IMR-90 (cell line): ENCODE measurements around the gene ASRGL1. TPM values are rescaled to one million over a fixed set of nuclear protein-coding genes. Genes with fewer than 3 reads are reported as not detected.

Experiments
- ATAC-seq: fragments of 200-7000 bp; cut with Tn5 transposase; 2 replicates; pipeline ENCODE4 v1.9.1; 2020; ENCODE audit warnings: low read depth, mild to moderate bottlenecking, moderate library complexity
- BruUV-seq: library from RNA; stranded (reverse); fragments of 400-500 nt; replicated peaks from 2 replicates; lab custom pipeline; 2021; lab: Mats Ljungman, UMichigan
- CTCF ChIA-PET: fragments of 300-600 bp; formaldehyde crosslinking; extraction: SDS; loops from one replicate; lab custom pipeline; 2021; ENCODE audit warnings: antibody characterized with exemption; lab: Yijun Ruan, JAX
- POLR2A ChIA-PET: fragments of 300-600 bp; sonication (Branson Sonifier 250); formaldehyde crosslinking; loops from one replicate; lab custom pipeline; 2022; ENCODE audit warnings: antibody characterized with exemption; ENCODE audit not compliant: unreplicated experiment; lab: Charles Lee
- DNase-seq: peaks from one replicate; pipeline ENCODE4 v3.0.0; 2013
- H2AFZ ChIP-seq: replicated peaks from 2 replicates; pipeline ENCODE3; 2013; ENCODE audit warnings: low read length, mild to moderate bottlenecking; ENCODE audit not compliant: poor library complexity
- H2AK5ac ChIP-seq: 2 replicates; pipeline ENCODE4 v1.6.1; 2013; ENCODE audit warnings: low read depth, low read length, inconsistent platforms
- H2AK9ac ChIP-seq: replicated peaks from 2 replicates; pipeline ENCODE3; 2013; ENCODE audit warnings: mild to moderate bottlenecking, low read depth, low read length, moderate library complexity; ENCODE audit not compliant: poor library complexity
- H2BK120ac ChIP-seq: 2 replicates; pipeline ENCODE4 v1.6.1; 2013; ENCODE audit warnings: low read depth, low read length, inconsistent platforms
- H2BK15ac ChIP-seq: 3 replicates; pipeline ENCODE4 v1.6.1; 2013; ENCODE audit warnings: low read depth, low read length, inconsistent platforms
- H2BK20ac ChIP-seq: 2 replicates; pipeline ENCODE4 v1.6.1; 2013; ENCODE audit warnings: low read depth, mild to moderate bottlenecking, inconsistent platforms, low read length, moderate library complexity
- H2BK5ac ChIP-seq: 2 replicates; pipeline ENCODE4 v1.6.1; 2013; ENCODE audit warnings: mild to moderate bottlenecking, low read depth, low read length, inconsistent platforms; ENCODE audit not compliant: poor library complexity, severe bottlenecking
- H3K14ac ChIP-seq: replicated peaks from 2 replicates; pipeline ENCODE4 v1.6.1; 2013; ENCODE audit warnings: low read depth, low read length, inconsistent platforms
- H3K18ac ChIP-seq: 2 replicates; pipeline ENCODE4 v1.6.1; 2013; ENCODE audit warnings: low read depth, low read length, control low read depth
- H3K23ac ChIP-seq: 2 replicates; pipeline ENCODE4 v1.6.1; 2013; ENCODE audit warnings: low read depth, low read length, inconsistent platforms
- H3K27ac ChIP-seq: 2 replicates; pipeline ENCODE4 v1.5.1; 2013; ENCODE audit warnings: mild to moderate bottlenecking, control low read depth, low read length; ENCODE audit not compliant: insufficient read depth
- H3K27me3 ChIP-seq: 2 replicates; pipeline ENCODE4 v1.6.1; 2013; ENCODE audit warnings: low read length; ENCODE audit not compliant: control insufficient read depth, insufficient read depth
- H3K36me3 ChIP-seq: 2 replicates; pipeline ENCODE4 v1.6.1; 2013; ENCODE audit warnings: low read length, mixed read lengths; ENCODE audit not compliant: control insufficient read depth, insufficient read depth
- H3K4ac ChIP-seq: 2 replicates; pipeline ENCODE4 v1.6.1; 2013; ENCODE audit warnings: low read depth, low read length, inconsistent platforms
- H3K4me1 ChIP-seq: 2 replicates; pipeline ENCODE4 v1.6.1; 2013; ENCODE audit warnings: low read length, mixed read lengths; ENCODE audit not compliant: control insufficient read depth, insufficient read depth
- H3K4me2 ChIP-seq: 2 replicates; pipeline ENCODE4 v1.6.1; 2013; ENCODE audit warnings: low read depth, mild to moderate bottlenecking, control low read depth, low read length, moderate library complexity
- H3K4me3 ChIP-seq: 2 replicates; pipeline ENCODE4 v1.5.1; 2013; ENCODE audit warnings: low read depth, mild to moderate bottlenecking, control low read depth, low read length, moderate library complexity; ENCODE audit not compliant: insufficient read depth
- H3K56ac ChIP-seq: 2 replicates; pipeline ENCODE4 v1.6.1; 2013; ENCODE audit warnings: low read length, inconsistent platforms; ENCODE audit not compliant: insufficient read depth; ENCODE audit errors: extremely low read depth
- H3K79me1 ChIP-seq, 2 experiments: 2 replicates each; pipeline ENCODE4 v1.6.1; 2013; ENCODE audit warnings: low read length in 2 of 2, inconsistent platforms in 1 of 2, low read depth in 1 of 2
- H3K9ac ChIP-seq: 2 replicates; pipeline ENCODE4 v1.6.1; 2013; ENCODE audit warnings: low read depth, low read length, control low read depth
- H3K9me1 ChIP-seq: 2 replicates; pipeline ENCODE4 v1.6.1; 2013; ENCODE audit warnings: low read length, inconsistent platforms; ENCODE audit not compliant: insufficient read depth
- H3K9me3 ChIP-seq: 2 replicates; pipeline ENCODE4 v1.6.1; 2013; ENCODE audit warnings: low read length; ENCODE audit not compliant: control insufficient read depth, insufficient read depth
- H4K20me1 ChIP-seq: 2 replicates; pipeline ENCODE4 v1.6.1; 2013; ENCODE audit warnings: low read length, inconsistent platforms; ENCODE audit not compliant: insufficient read depth
- H4K5ac ChIP-seq: 2 replicates; pipeline ENCODE4 v1.6.1; 2013; ENCODE audit warnings: mild to moderate bottlenecking, low read depth, low read length, control low read depth
- H4K8ac ChIP-seq, 2 experiments: 2 replicates each; pipeline ENCODE4 v1.6.1; 2013; ENCODE audit warnings: low read depth in 2 of 2, low read length in 2 of 2, control low read depth in 1 of 2, inconsistent platforms in 1 of 2
- H4K91ac ChIP-seq: 2 replicates; pipeline ENCODE4 v1.6.1; 2013; ENCODE audit warnings: low read depth, low read length, inconsistent platforms; ENCODE audit not compliant: insufficient read depth
- BHLHE40 ChIP-seq: fragments of 150-350 bp; IDR thresholded peaks from 2 replicates; pipeline ENCODE4 v1.6.1; 2016; ENCODE audit warnings: mild to moderate bottlenecking, low read depth, low read length
- FOS ChIP-seq: fragments of 150-350 bp; IDR thresholded peaks from 2 replicates; pipeline ENCODE4 v1.6.1; 2016; ENCODE audit warnings: low read depth, low read length
- MAFK ChIP-seq: IDR thresholded peaks from 2 replicates; pipeline ENCODE4 v1.6.1; 2012; ENCODE audit warnings: low read depth, low read length, improper control_type of control experiment
- RCOR1 ChIP-seq: IDR thresholded peaks from 2 replicates; pipeline ENCODE4 v1.6.1; 2012; ENCODE audit warnings: mild to moderate bottlenecking, low read length, improper control_type of control experiment; ENCODE audit not compliant: insufficient replicate concordance
- RFX5 ChIP-seq: IDR thresholded peaks from 2 replicates; pipeline ENCODE4 v1.8.0; 2012; ENCODE audit warnings: low read depth, mild to moderate bottlenecking, low read length, moderate library complexity
- SMC3 ChIP-seq: fragments of 150-350 bp; IDR thresholded peaks from 2 replicates; pipeline ENCODE4 v1.6.1; 2016; ENCODE audit warnings: low read depth, mild to moderate bottlenecking, antibody characterized with exemption, low read length, moderate library complexity
- WGBS, 2 experiments: methylation state at CpG; one replicate each; pipeline versions ENCODE4 v1.1.5 to v1.1.7; 2013; ENCODE audit warnings: missing lambda C conversion rate in 2 of 2; ENCODE audit not compliant: insufficient read length in 1 of 2; ENCODE audit errors: extremely low coverage in 2 of 2; 5-methylcytosine and 5-hydroxymethylcytosine counted together
- dilution Hi-C: fragments of 300-500 bp; cut with HindIII; formaldehyde crosslinking; loops from one replicate; pipeline ENCODE4 v1.14.3; 2018; ENCODE audit warnings: low sequenced_read_pairs; ENCODE audit not compliant: unreplicated experiment
- in situ Hi-C: fragments of 300-500 bp; cut with MboI; formaldehyde crosslinking; loops from 3 replicates; pipeline ENCODE4 v1.14.3; 2019; ENCODE audit warnings: low sequenced_read_pairs, inconsistent platforms, mixed read lengths
- intact Hi-C: fragments of 100-400 bp; cut with micrococcal nuclease; formaldehyde crosslinking; loops from 2 replicates; pipeline ENCODE4 v1.10.0; 2022
- polyA plus RNA-seq, 3 experiments: library from polyadenylated mRNA; depleted of rRNA; stranded (reverse); fragments of >200 nt; gene quantifications; 2 replicates each; pipeline ENCODE4 v1.2.3, GENCODE V29; 2012; ENCODE audit warnings: low replicate concordance in 1 of 3
- total RNA-seq: library from RNA; depleted of rRNA; stranded (reverse); fragments of >200 nt; gene quantifications from 2 replicates; pipeline ENCODE4 v1.2.3, GENCODE V29; 2012
- TF ChIP-seq, protein P1 (sequence below): fragments of 150-350 bp; IDR thresholded peaks from 2 replicates; pipeline ENCODE4 v1.6.1; 2016; ENCODE audit warnings: low read depth, mild to moderate bottlenecking, low read length, moderate library complexity, borderline replicate concordance

The ASRGL1 gene
- total and polyA plus RNA-seq, 2 of the 4 experiments (the other 2 are of a cell fraction): 0.72 TPM; not detected in 1

GRCh38 chr11:62423012-62423411, 85.8 kb downstream of the ASRGL1 start:
- H3K9ac ChIP-seq: no peak overlapping the region
- ATAC-seq (no peak), DNase-seq (no peak)
- ChIA-PET CTCF (interaction anchor here (0.8 kb wide), 1 partner anchor 120 kb away, joined by 4 read pairs; no protein-coding TSS in a partner anchor), POLR2A (no interaction called here)
- peaks cover 4% of the 10 kb centered on the region; the same call in 1 of the 2 replicates for H3K9me1 ChIP-seq
- H3K23ac ChIP-seq: no peak overlapping the region
- H3K27me3 ChIP-seq: no peaks in the 10 kb centered on the region
- H2BK5ac ChIP-seq: no peak overlapping the region
- H4K8ac ChIP-seq: no peak overlapping the region
- intact Hi-C loops (no loop called here), dilution Hi-C loops (no loop called here), in situ Hi-C loops (loop anchor here (5.0 kb wide), 1 partner anchor 129 kb away; no protein-coding TSS in a partner anchor)
- no peaks in the 10 kb centered on the region for H4K20me1 ChIP-seq
- H2AK9ac ChIP-seq: no peak overlapping the region
- peaks cover 0 to 12% of the 10 kb centered on the region in 2 experiments; a peak in 2 of 4 replicates for H3K79me1 ChIP-seq
- no peak overlapping the region for H3K4ac ChIP-seq
- no peaks in the 10 kb centered on the region for H3K36me3 ChIP-seq
- no peak for TF ChIP-seq FOS
- TF ChIP-seq MAFK: no peak
- TF ChIP-seq, protein P1, sequence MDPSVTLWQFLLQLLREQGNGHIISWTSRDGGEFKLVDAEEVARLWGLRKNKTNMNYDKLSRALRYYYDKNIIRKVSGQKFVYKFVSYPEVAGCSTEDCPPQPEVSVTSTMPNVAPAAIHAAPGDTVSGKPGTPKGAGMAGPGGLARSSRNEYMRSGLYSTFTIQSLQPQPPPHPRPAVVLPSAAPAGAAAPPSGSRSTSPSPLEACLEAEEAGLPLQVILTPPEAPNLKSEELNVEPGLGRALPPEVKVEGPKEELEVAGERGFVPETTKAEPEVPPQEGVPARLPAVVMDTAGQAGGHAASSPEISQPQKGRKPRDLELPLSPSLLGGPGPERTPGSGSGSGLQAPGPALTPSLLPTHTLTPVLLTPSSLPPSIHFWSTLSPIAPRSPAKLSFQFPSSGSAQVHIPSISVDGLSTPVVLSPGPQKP: no peak
- TF ChIP-seq RCOR1: no peak
- TF ChIP-seq RFX5: no peak
- no peak for TF ChIP-seq SMC3
- no peak for TF ChIP-seq BHLHE40
- no CpG with 5 or more reads among the region's 4 CpGs for WGBS, 2 experiments
- H2AFZ ChIP-seq: no peak overlapping the region
- peak overlapping the region; percentile 35; the same call in 1 of the 2 replicates for H2AK5ac ChIP-seq
- no peak overlapping the region for H3K4me3 ChIP-seq
- no peak overlapping the region; the same call in 1 of the 2 replicates for H4K5ac ChIP-seq
- no peak overlapping the region for H2BK20ac ChIP-seq
- no peak overlapping the region for H3K18ac ChIP-seq
- peaks cover 19% of the 10 kb centered on the region for H3K4me1 ChIP-seq
- no peak overlapping the region for H3K14ac ChIP-seq
- H4K91ac ChIP-seq: no peak overlapping the region
- BruUV-seq: no TSS peak
- H2BK15ac ChIP-seq: no peak overlapping the region
- no peak overlapping the region for H3K4me2 ChIP-seq
- H2BK120ac ChIP-seq: no peak overlapping the region
- no peak overlapping the region for H3K56ac ChIP-seq
- no peaks in the 10 kb centered on the region for H3K9me3 ChIP-seq
- H3K27ac ChIP-seq: no peak overlapping the region
